GM18907 (cell line): ENCODE data around the gene SYT13.
"Not testable (repeated sequence)": the region's sequence is repeated elsewhere in the genome, so short reads cannot be mapped to it uniquely, and the experiment has no call there.

Experiments
- ATAC-seq: cut with Tn5 transposase; IDR thresholded peaks from one replicate; pipeline ENCODE4 v1.9.1; 2021; ENCODE audit warnings: mild to moderate bottlenecking, moderate library complexity; ENCODE audit not compliant: unreplicated experiment

Gene SYT13

DNA sequence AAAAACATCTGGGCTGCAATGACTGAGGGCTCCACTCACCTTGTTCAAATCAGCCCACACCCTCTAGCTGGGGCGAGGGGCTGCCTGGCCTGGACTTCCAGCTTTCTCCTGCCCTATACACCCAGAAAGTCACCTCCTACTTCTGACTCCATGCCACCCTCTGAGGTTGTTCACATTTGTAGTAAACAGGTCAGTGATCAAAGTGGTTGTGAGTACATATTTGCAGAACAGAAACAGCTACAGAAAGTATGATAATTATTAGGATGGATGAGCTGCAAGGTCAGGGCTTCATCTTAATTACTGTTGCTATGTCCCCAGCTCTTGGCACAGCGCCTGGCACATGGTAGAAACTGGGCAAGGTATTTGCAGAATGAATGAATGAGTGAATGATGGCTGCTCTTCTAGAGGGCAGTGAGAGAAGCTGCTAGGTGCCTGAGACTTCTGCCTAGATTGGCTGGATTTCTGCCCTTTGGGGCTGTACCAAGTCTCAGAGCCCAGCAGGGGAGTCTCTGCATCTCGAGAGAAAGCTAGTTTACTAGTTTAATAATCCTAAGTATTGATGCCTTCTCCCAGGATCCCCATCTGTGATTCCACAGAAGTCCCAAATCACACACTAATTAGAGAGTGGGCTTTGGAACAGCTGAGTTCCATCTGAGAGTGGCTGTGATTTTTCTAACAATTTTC lies 36.0 kb downstream of the SYT13 start:
- ATAC-seq, result no peak

- ATAC-seq, result not testable (repeated sequence)
Observed at GRCh38 chr11:45249372-45249771, 36.8 kb downstream of the SYT13 start.

DNA sequence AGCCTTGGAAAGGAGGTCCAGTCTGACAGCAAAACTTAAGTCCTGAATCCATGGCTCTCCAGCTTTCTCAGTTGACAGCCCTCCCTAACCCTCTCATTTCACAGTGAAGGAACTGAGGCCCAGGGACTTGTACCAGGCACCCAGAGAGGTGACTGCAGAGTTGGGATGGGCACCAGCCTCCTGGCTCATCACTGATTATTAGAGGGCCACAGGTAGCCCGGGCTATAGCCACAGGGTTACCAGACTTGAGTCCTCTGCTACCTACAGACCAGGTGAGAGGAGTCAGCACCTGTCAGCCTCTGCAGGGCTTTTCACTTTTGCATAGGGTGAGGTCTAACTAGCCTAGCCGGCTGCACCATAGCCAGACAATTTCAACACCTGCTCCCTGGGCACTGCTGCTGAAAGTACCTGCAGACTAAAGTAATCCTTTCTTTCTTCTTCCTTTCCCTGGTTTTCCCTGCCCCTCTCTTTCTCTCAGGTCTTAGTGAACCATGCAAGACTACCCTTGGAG lies 37.6 kb downstream of the SYT13 start:
- ATAC-seq, result no peak

GRCh38 chr11:45247433-45247832 lies 38.7 kb downstream of the SYT13 start:
- ATAC-seq, result no peak

DNA sequence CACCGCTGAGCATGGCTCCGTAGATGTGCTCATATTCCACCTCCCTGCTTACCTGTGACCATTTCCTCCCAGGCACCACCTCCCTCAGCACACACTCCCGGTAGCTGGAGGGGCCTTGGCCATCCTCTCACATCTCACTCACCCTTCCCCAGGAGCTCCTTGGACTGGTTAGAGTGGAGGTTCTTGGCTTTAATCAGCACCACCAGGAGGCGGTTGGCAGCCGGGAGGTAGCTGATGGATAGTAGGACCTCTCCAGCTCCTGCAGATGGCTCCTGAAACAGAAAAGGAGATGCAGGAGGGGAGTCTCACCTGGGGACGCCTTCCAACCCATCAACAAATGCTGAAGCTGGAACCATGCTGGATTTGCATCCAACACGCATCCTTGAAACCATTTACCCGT lies 39.9 kb downstream of the SYT13 start:
- ATAC-seq, result no peak

- no peak for ATAC-seq
Observed at GRCh38 chr11:45245218-45246045, 40.7 kb downstream of the SYT13 start.

DNA sequence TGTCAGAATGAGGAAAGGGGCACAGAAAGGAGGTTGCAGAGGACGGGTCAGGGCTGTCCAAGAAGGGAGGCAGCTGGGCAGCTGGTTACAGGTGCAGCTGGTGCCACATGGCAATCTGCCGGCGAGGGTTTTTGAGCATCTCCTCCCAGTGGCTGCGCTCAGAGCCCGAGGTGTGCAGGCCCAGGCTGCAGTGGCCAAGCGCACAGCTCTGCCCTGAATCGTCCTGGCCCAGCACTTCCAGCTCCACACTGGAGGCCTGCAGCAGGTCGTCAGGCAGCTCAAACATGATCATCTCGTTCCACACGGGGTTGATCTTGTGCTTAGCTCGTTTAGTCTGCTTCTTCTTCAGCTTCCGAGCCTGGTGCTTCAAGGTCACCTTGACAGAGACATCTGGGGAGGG lies 42.2 kb downstream of the SYT13 start:
- no peak for ATAC-seq

- no peak for ATAC-seq
Observed at GRCh38 chr11:45239733-45240132, 46.4 kb downstream of the SYT13 start.

- ATAC-seq, result no peak
Observed at GRCh38 chr11:45238724-45239123, 47.4 kb downstream of the SYT13 start.

DNA sequence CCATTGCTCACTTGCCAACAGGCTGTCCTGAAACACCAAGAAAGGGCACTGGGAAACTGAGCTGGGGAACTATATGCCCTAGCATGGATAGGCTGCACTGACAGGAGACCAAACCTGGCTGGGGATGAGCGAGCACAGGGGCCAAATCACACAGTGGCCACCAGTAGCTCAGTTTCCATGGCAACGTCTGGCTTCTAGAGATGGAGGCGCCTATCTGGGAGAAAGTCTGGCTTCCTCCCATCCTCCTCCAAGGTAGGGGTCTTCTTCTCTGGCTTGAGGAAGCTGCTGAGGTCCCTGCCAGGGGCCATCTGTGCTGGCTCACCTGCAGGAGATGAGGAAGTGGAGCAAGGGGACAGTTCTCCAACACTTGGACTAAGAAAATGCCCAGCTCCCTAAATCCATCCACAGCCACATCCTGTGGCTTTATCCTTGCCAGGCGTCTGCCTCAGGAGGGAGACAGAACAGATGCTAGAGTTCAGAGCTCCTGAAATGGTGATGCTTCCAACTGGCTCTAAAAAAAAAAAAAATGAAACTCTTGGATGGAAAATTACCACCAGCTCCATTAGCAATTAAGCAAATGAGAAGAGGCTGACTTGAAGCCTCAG lies 48.3 kb downstream of the SYT13 start:
- ATAC-seq, result no peak

- ATAC-seq, result no peak
Observed at GRCh38 chr11:45234306-45235006, 51.7 kb downstream of the SYT13 start.

DNA sequence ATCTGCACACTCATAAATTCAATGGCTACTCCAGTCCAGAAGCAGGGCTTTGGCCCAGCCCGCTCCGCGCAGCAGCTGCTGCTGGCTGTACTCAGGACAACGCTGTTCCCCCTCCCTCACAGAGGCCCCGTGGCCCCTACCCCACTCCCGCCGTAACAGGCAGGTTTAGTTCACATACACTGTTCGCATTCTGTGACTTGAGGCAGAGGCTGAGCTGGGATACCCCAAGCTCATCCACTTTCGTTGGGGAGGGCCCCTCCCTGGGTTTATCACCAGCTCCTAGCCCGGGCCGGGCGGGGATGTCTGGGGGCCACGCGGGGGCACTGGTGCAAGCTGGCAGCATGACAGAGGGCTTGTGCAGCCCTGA lies 52.4 kb downstream of the SYT13 start:
- ATAC-seq, result no peak

DNA sequence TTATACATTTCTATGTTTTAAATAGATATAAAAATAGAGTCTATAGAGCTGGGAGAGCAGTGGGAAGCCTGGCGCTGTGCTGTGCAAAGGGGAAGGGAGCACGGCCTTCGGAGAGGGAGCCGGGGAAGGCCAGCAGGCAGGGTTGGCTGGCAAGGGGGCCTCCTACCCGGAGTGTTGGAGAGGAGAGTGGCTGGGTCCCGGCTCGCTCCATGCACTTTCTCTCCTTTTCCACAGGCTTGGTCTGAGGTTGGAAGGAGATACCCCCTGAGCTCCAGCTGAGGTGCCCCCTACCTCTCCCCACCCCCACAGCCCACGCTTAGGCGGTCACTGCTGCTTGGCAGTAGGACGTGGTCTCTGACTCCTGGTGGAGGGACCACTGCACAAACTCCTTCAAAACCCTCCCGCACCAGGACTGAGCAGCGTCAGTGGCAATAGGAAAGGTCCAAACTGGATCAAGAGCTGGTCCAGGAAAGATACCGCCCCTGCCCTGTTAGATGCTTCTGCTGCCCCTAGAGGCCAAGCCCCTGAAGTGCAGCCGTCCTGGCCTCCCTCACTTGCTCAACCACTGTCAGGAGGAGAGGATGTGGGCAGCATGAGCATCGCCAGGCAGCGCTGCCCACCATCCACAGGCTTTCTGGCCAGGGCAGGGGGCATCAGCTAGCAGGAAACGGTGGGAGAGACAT lies 52.9 kb downstream of the SYT13 start:
- peak; percentile 82 for ATAC-seq

- no peak for ATAC-seq
Observed at GRCh38 chr11:45232341-45233080, 53.6 kb downstream of the SYT13 start.

DNA sequence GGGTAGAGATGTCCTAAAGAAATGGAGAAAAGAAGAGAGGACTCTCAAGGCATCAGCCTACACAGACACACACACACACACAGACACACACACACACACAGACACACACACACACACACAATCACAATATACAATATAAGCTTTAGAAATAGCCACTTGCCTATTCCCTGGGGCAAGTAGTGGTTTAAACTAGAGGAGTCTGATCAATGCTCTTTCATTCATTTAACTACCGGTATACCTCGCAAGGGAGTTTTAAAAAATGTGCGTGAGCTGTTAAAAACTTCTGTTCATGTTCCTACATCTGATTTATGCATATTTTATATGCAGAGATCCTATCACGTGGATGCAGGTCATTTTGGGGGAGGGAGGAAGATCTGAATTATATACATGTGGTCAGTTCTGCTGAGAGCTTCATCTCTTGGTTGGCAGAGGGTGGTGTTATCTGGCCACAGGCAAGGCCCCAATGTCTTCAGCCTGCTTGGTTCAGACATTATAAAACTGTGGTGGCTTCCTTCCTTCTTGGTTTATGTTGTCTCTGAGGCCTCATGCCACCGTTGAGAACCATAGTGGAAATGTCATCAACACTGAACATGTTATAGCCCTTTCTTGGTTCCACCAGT lies 56.6 kb downstream of the SYT13 start:
- ATAC-seq, result no peak

- no peak for ATAC-seq
Observed at GRCh38 chr11:45227836-45228235, 58.3 kb downstream of the SYT13 start.

GRCh38 chr11:45226901-45227300 lies 59.2 kb downstream of the SYT13 start:
- no peak for ATAC-seq

DNA sequence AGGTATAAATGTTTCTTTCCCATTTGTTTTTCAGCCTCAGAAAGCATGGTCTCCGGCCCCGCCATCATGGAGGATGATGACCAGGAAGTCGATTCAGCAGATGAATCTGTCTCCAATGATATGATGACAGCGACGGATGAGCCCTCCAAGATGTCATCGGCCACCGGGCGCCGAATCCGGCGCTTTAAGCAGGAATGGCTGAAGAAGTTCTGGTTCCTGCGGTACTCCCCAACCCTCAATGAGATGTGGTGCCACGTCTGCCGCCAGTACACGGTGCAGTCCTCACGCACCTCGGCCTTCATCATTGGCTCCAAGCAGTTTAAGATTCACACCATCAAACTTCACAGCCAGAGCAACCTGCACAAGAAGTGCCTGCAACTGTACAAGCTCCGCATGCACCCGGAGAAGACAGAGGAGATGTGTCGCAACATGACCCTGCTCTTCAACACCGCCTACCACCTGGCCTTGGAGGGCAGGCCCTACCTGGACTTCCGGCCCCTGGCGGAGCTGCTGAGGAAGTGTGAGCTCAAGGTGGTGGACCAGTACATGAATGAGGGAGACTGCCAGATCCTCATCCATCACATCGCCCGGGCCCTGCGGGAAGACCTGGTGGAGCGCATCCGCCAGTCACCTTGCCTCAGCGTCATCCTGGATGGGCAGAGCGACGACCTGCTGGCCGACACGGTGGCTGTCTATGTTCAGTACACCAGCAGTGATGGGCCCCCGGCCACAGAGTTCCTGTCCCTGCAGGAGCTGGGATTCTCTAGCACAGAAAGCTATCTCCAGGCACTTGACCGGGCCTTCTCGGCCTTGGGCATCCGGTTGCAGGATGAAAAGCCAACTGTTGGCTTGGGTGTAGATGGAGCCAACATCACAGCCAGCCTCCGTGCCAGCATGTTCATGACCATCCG lies 59.9 kb downstream of the SYT13 start:
- ATAC-seq, result no peak

- ATAC-seq, result no peak
Observed at GRCh38 chr11:45225277-45225676, 60.9 kb downstream of the SYT13 start.
